GOT3 (cell line): ENCODE measurements around the gene PLEKHG2.
A peak's percentile ranks its signal among the peaks of the same experiment; 100 is the strongest.

Experiments used
- DNase-seq: peaks from one replicate; lab custom pipeline; 2025; ENCODE audit warnings: mixed read lengths; lab: John Stamatoyannopoulos, UW

The PLEKHG2 gene

GRCh38 chr19:39419003-39419402 lies 6.5 kb downstream of the PLEKHG2 start:
- DNase-seq = no peak

DNA sequence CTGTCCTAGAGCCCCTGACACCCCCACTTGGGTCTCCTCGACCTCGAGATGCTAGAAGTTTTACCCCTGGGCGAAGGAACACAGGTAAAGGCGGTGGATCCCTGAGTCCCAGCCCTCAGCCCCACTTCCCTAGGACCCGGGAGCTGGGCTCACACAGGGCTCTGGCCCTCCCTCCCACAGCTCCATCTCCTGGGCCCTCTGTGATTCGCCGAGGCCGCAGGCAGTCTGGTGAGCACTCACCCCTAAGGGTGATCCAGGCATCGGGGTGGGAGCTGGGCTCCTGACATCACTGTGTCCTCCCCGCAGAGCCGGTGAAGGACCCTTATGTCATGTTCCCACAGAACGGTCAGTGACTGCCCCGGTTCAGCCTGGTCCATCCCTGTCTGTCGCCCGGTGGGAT lies 8.3 kb downstream of the PLEKHG2 start:
- no peak for DNase-seq

DNA sequence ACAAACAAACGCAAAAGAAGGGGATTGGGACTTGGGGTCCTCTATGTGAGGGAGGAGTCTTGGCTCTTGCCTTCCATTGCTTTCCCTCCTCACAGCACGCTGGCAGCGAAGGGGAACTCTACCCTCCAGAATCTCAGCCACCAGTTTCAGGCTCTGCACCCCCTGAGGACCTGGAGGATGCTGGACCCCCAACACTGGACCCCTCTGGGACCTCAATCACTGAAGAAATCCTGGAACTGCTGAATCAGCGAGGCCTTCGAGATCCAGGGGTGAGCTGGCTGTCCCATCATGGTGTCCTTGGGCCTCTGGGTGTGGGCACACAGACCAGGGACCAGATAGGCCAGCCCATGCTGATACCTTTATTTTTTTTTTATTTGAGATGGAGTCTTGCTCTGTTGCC lies 9.6 kb downstream of the PLEKHG2 start:
- DNase-seq = no peak

DNA sequence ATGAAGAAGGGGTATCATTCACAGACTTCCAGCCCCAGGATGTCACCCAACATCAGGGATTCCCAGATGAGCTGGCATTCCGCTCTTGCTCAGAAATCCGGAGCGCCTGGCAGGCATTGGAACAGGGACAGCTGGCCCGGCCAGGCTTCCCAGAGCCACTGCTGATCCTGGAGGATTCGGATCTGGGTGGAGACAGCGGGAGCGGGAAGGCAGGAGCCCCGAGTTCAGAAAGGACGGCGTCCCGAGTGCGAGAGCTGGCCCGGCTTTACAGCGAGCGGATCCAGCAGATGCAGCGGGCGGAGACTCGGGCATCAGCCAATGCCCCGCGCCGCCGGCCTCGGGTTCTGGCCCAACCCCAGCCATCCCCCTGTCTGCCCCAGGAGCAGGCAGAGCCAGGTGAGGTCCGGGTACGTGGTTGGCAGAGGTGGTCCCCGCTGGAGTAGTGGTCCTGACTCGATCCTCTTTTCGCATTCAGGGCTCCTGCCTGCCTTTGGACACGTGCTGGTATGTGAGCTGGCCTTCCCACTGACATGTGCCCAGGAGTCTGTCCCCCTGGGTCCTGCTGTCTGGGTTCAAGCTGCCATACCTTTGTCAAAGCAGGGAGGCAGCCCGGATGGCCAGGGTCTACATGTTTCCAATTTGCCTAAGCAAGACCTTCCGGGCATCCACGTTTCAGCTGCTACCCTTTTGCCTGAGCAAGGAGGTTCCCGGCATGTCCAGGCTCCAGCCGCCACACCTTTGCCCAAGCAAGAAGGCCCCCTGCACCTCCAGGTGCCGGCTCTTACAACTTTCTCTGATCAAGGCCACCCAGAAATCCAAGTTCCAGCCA lies 11.0 kb downstream of the PLEKHG2 start:
- DNase-seq = no peak

DNA sequence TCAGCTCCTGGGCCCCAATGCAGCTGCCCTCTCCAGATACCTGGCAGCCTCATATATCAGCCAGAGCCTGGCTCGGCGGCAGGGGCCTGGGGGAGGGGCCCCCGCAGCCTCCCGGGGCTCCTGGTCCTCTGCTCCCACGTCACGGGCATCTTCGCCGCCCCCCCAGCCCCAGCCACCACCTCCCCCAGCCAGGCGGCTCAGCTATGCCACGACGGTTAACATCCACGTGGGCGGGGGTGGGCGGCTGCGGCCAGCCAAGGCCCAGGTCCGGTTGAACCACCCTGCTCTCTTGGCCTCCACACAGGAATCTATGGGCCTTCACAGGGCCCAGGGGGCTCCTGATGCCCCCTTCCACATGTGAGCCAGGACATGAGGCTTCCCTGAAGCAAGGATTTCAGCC lies 12.5 kb downstream of the PLEKHG2 start:
- DNase-seq = no peak

DNA sequence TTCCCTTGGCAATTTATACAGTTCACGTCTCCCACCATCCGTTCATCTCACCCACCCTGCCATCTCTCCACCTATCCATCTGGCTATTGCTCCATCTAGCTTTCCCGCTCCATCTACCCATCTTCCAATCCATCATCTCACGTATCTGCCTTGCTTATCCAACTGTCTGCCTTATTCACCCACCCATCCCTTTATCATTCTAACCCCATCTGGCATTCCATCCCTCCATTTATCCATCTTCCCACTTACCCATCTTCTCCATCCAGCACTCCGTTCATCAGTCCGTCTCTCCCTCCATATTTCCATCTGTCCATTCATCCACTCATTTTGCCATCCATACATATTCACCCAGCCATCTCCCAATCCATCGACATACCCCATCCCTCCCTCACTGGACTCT lies 13.3 kb downstream of the PLEKHG2 start:
- DNase-seq = no peak

GRCh38 chr19:39426170-39426569 lies 13.7 kb downstream of the PLEKHG2 start:
- no peak for DNase-seq

DNA sequence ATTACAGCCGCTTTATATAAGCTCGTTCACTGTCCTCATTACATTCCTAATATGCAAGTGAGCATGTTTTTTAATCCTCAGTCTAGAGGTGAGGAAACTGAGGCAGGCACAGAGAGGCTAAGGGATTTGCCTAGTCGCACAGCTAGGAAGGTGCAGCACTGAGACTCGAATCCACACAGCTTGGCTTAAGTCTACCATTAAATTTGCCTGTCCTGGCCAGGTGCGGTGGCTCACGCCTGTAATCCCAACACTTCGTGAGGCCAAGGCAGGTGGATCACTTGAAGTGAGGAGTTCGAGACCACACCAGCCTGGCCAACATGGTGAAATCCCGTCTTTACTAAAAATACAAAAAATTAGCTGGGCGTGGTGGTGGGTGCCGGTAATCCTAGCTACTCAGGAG lies 15.2 kb downstream of the PLEKHG2 start:
- DNase-seq = no peak

- DNase-seq = no peak
Measured at GRCh38 chr19:39428283-39429112, 16.0 kb downstream of the PLEKHG2 start.

GRCh38 chr19:39430675-39431593 lies 18.5 kb downstream of the PLEKHG2 start:
- DNase-seq = no peak

- no peak for DNase-seq
Measured at GRCh38 chr19:39432677-39433025, 20.2 kb downstream of the PLEKHG2 start.

DNA sequence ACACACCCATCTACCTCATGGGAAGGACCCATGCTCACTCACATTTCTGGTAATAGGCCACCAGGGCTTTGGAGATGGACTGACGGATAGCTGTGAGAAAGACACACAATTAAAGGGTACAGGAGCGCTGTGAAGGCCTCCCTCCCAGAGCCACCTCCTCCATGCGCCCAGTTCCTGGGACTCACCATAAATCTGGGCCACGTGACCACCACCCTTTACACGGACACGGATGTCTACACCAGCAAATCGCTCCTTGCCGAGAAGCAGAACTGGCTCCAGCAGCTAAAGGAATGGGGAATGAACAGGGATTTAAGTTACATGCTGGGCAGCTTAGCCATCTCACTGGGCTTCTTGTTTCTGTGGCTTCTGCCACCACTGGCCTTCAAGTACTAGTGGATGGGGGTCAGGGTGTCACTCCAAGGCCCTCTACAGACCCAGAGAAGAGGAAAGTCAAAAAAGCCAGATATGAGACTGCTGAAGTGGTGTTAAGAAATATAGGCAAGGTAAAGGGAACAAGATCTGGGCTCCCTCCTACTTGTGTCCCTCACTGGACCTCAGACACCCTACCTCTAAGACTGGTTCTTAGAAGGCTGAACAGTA lies 21.1 kb downstream of the PLEKHG2 start:
- no peak for DNase-seq

GRCh38 chr19:39434123-39435076 lies 21.9 kb downstream of the PLEKHG2 start:
- no peak for DNase-seq

- DNase-seq = peak; percentile 91
Measured at GRCh38 chr19:39435499-39436349, 23.3 kb downstream of the PLEKHG2 start, which contains the start of gene RPS16. Gene RPS16, minus strand, starts transcription at chr19:39435949. Its CDS starts 54 bp downstream, at chr19:39435895.

- DNase-seq = no peak
Measured at GRCh38 chr19:39436350-39436716, 23.9 kb downstream of the PLEKHG2 start.

GRCh38 chr19:39438270-39438934 lies 25.9 kb downstream of the PLEKHG2 start:
- DNase-seq = no peak

DNA sequence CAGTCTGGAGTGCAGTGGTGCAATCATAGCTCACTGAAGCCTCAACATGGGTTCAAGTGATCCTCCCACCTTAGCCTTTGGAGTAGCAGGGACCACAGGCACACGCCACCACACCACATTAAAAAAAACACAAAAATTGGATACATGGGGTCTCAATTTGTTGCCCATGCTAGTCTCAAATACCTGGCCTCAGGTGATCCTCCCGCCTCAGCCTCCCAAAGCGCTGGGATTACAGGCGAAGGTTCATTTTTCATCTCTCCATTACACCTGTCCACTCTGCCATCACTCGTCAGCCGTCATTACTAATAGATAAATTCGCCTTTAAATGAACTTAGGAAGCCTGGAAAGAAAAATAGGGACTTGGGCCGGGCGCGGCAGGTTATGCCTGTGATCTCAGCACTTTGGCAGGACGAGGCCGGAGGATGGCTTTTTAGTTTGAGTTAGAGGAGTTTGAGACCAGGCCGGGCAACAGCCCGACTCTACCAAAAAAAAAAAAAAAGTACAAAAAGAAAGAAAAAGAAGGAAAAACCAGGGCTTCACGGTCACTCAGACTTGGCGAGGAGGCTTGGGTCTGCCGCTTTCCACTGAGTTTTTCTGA lies 32.2 kb downstream of the PLEKHG2 start:
- DNase-seq = no peak
